K562 (cell line): ENCODE data around the gene UBXN6. TPM values are rescaled to one million over a fixed set of nuclear protein-coding genes. Genes with fewer than 3 reads are reported as not detected.

Experiments
- ATAC-seq: fragments of 200-7000 bp; cut with Tn5 transposase; 3 replicates; pipeline ENCODE4 v1.9.1; 2020; ENCODE audit warnings: moderate library complexity
- BruUV-seq: library from RNA; stranded (reverse); fragments of 400-500 nt; replicated peaks from 2 replicates; lab custom pipeline; 2021; lab: Mats Ljungman, UMichigan
- CTCF ChIA-PET: fragments of 300-600 bp; formaldehyde crosslinking; extraction: SDS; loops from one replicate; lab custom pipeline; 2021; ENCODE audit warnings: low intra/inter-chr PET ratio; lab: Yijun Ruan, JAX
- POLR2A ChIA-PET: fragments of 300-600, 350-650 bp; sonication (Branson Sonifier 250); formaldehyde crosslinking; extraction: SDS; loops from one replicate; lab custom pipeline; 2021; ENCODE audit warnings: antibody characterized with exemption, inconsistent platforms; lab: Yijun Ruan, JAX
- DNase-seq, 4 experiments: peaks; one replicate each; pipeline versions ENCODE4 v3.0.0 to v3.0.0-alpha.2; 2011 to 2018; ENCODE audit warnings: low spot score in 3 of 4, mixed read lengths in 3 of 4; ENCODE audit errors: extremely low read depth in 1 of 4
- FAIRE-seq: peaks from 2 replicates; lab custom pipeline; 2011; peaks lifted over from hg19 to GRCh38; lab: Jason Lieb, UNC
- H2AFZ ChIP-seq: 2 replicates; pipeline ENCODE4 v1.6.0; 2011; ENCODE audit warnings: low read depth, low read length, control low read depth, inconsistent platforms
- H3K27ac ChIP-seq: fragments of 200-600 bp; 3 replicates; pipeline ENCODE4 v1.8.0; 2011; ENCODE audit warnings: low read depth, mild to moderate bottlenecking, control low read depth, inconsistent platforms, low read length, moderate library complexity, mixed read lengths; ENCODE audit errors: extremely low read depth
- H3K27me3 ChIP-seq, 2 experiments: fragments of 300-600 bp in 1 of 2; 2 replicates in 1 of 2; 3 replicates in 1 of 2; pipeline versions ENCODE4 v1.6.0 to v1.8.0; 2011; ENCODE audit warnings: inconsistent platforms in 2 of 2, low read length in 2 of 2, mild to moderate bottlenecking in 1 of 2, mixed read lengths in 1 of 2, moderate library complexity in 1 of 2; ENCODE audit not compliant: control insufficient read depth in 2 of 2, insufficient read depth in 2 of 2
- H3K36me3 ChIP-seq: fragments of 300-600 bp; 3 replicates; pipeline ENCODE4 v1.8.0; 2011; ENCODE audit warnings: mild to moderate bottlenecking, low read length, inconsistent platforms; ENCODE audit not compliant: control insufficient read depth, insufficient read depth
- H3K4me1 ChIP-seq, 2 experiments: fragments of 200-600 bp in 1 of 2; replicated peaks in 1 of 2; 2 replicates in 1 of 2; 3 replicates in 1 of 2; pipeline versions ENCODE4 v1.5.1 to v1.8.0; 2011; ENCODE audit warnings: inconsistent platforms in 2 of 2, low read length in 2 of 2, mild to moderate bottlenecking in 1 of 2, mixed read lengths in 1 of 2, moderate library complexity in 1 of 2; ENCODE audit not compliant: control insufficient read depth in 2 of 2, insufficient read depth in 2 of 2
- H3K4me2 ChIP-seq: 2 replicates; pipeline ENCODE4 v1.6.1; 2011; ENCODE audit warnings: low read length, control low read depth, inconsistent platforms, mixed read lengths; ENCODE audit not compliant: insufficient read depth
- H3K4me3 ChIP-seq: fragments of 200-600 bp; sonication (generic), shearing (Covaris generic); 2 replicates; pipeline ENCODE4 v1.5.1; 2016; ENCODE audit warnings: control low read depth, inconsistent platforms
- H3K79me2 ChIP-seq: fragments of 200-600 bp; 3 replicates; pipeline ENCODE4 v1.8.0; 2011; ENCODE audit warnings: low read length, inconsistent platforms; ENCODE audit not compliant: control insufficient read depth, insufficient read depth
- H3K9ac ChIP-seq, 2 experiments: 2 replicates each; pipeline versions ENCODE4 v1.6.0 to v1.6.1; 2011; ENCODE audit warnings: low read depth in 2 of 2, low read length in 2 of 2, control low read depth in 1 of 2, inconsistent platforms in 1 of 2, mild to moderate bottlenecking in 1 of 2, mixed read lengths in 1 of 2; ENCODE audit not compliant: insufficient read depth in 1 of 2
- H3K9me1 ChIP-seq: one replicate; pipeline ENCODE4 v1.6.0; 2011; ENCODE audit warnings: inconsistent platforms, mild to moderate bottlenecking, low read length, moderate library complexity; ENCODE audit not compliant: control insufficient read depth, insufficient read depth
- H3K9me3 ChIP-seq: replicated peaks from 2 replicates; pipeline ENCODE4 v1.5.1; 2011; ENCODE audit warnings: low read depth, low read length, inconsistent platforms; ENCODE audit not compliant: control insufficient read depth, insufficient read depth
- H4K20me1 ChIP-seq: replicated peaks from 2 replicates; pipeline ENCODE4 v1.6.1; 2011; ENCODE audit warnings: low read length, inconsistent platforms, mixed read lengths; ENCODE audit not compliant: control insufficient read depth, insufficient read depth
- CC2D1A ChIP-seq: fragments of 450-650 bp; IDR thresholded peaks from 2 replicates; pipeline ENCODE4 v1.6.1; 2017; ENCODE audit warnings: mild to moderate bottlenecking
- EWSR1 ChIP-seq: fragments of 450-650 bp; IDR thresholded peaks from 2 replicates; pipeline ENCODE4 v1.6.1; 2018; ENCODE audit warnings: borderline replicate concordance, mild to moderate bottlenecking, low read depth, moderate library complexity; ENCODE audit not compliant: partially characterized antibody
- HSF4 ChIP-seq: fragments of 250-450 bp; sonication (Bioruptor Pico); IDR thresholded peaks from 2 replicates; pipeline ENCODE4 v2.1.2; 2022; ENCODE audit warnings: mild to moderate bottlenecking, moderate library complexity, borderline replicate concordance
- MEF2D ChIP-seq: conservative IDR thresholded peaks from 2 replicates; pipeline ENCODE4 v1.6.1; 2016; ENCODE audit warnings: low read depth, missing genetic modification characterization, missing compliant biosample characterization
- SMC3 ChIP-seq: conservative IDR thresholded peaks from 2 replicates; pipeline ENCODE4 v1.6.1; 2011; ENCODE audit warnings: low read depth, low read length, improper control_type of control experiment; ENCODE audit not compliant: insufficient read depth
- ZNF778 ChIP-seq: fragments of 450-650 bp; formaldehyde crosslinking; IDR thresholded peaks from 2 replicates; pipeline ENCODE4 v1.4.0; 2020; ENCODE audit warnings: mild to moderate bottlenecking, moderate library complexity
- WGBS: fragments of 100-300 bp; shearing (Covaris generic); methylation state at CpG from one replicate; pipeline ENCODE4 v1.1.6; 2016; ENCODE audit warnings: low coverage, mixed read lengths; ENCODE audit not compliant: insufficient coverage; ENCODE audit errors: missing lambda C conversion rate; 5-methylcytosine and 5-hydroxymethylcytosine counted together
- in situ Hi-C: fragments of 300-500 bp; cut with MboI; formaldehyde crosslinking; loops from 4 replicates; pipeline ENCODE4 v1.15.0; 2018; ENCODE audit warnings: inconsistent platforms, mixed read lengths
- intact Hi-C: fragments of 100-400 bp; cut with micrococcal nuclease; formaldehyde crosslinking; loops from 2 replicates; pipeline ENCODE4 v1.14.2; 2022
- polyA plus RNA-seq, 8 experiments: library from polyadenylated mRNA; depleted of rRNA in 4 of 8; stranded (reverse) in 5 of 8; unstranded in 3 of 8; fragments of >200 nt; fragmentation: Nextera tagmentation in 2 of 8; fragmentation: Illumina TruSeq in 1 of 8; extraction: Ambion mirVana in 2 of 8; extraction: Trizol in 1 of 8; gene quantifications; 2 replicates each; pipeline versions ENCODE4 v1.2.1 to v1.2.3, GENCODE V29; 2011 to 2014; ENCODE audit warnings: inconsistent platforms in 1 of 8, missing spikeins in 1 of 8
- total RNA-seq, 7 experiments: library from RNA; depleted of rRNA in 6 of 7; stranded (reverse); fragments of >200 nt in 6 of 7; fragmentation: Illumina TruSeq in 2 of 7; extraction: Trizol in 2 of 7; gene quantifications; 2 replicates each; pipeline versions ENCODE4 v1.2.1 to v1.2.3, GENCODE V29; 2011 to 2021; ENCODE audit warnings: low replicate concordance in 1 of 7
- TF ChIP-seq, protein P1 (sequence below): fragments of 450-650 bp; IDR thresholded peaks from 2 replicates; pipeline ENCODE4 v1.6.1; 2016; ENCODE audit warnings: antibody characterized with exemption
- TF ChIP-seq, protein P2 (sequence below): sonication (generic); formaldehyde crosslinking; IDR thresholded peaks from 2 replicates; pipeline ENCODE4 v1.8.0; 2023; ENCODE audit warnings: mild to moderate bottlenecking, missing genetic modification reagents

The UBXN6 gene
- total and polyA plus RNA-seq, 9 of the 15 experiments (the other 6 are each of a cell fraction or from before 2014, with no cell fraction given), result 0.48 to 90.2 (median 29.5) TPM

DNA sequence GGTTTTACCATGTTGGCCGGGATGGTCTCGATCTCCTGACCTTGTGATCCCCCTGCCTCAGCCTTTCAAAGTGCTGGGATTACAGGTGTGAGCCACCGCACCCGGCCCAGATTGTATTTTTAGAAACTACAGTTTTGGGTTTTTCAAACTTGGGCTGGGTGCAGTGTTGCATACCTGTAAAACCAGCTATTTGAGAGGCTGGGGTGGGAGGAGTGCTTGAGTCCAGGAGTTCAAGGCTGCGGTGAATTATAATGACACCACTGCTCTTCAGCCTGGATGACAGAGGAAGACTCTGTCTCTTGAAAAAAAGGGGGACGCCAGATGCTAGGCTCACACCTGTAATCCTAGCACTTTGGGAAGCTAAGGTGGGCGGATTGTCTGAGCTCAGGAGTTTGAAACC is 51.0 kb downstream of the UBXN6 start:
- WGBS, result 92% methylated on average over 7 of the region's 7 CpGs
- DNase-seq (no peak), FAIRE-seq (no peak), ATAC-seq (no peak)
- no peaks in the 10 kb centered on the region for H3K9me3 ChIP-seq
- no peak overlapping the region for H3K27ac ChIP-seq
- peaks cover 94% of the 10 kb centered on the region for H3K79me2 ChIP-seq
- TF ChIP-seq CC2D1A, result no peak
- no peak for TF ChIP-seq EWSR1
- TF ChIP-seq, protein P1, sequence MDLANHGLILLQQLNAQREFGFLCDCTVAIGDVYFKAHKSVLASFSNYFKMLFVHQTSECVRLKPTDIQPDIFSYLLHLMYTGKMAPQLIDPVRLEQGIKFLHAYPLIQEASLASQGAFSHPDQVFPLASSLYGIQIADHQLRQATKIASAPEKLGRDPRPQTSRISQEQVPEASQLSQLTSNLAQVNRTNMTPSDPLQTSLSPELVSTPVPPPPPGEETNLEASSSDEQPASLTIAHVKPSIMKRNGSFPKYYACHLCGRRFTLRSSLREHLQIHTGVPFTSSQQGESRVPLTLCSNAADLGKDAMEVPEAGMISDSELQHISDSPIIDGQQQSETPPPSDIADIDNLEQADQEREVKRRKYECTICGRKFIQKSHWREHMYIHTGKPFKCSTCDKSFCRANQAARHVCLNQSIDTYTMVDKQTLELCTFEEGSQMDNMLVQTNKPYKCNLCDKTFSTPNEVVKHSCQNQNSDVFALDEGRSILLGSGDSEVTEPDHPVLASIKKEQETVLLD, result no peak
- TF ChIP-seq SMC3, result no peak
- TF ChIP-seq, protein P2, sequence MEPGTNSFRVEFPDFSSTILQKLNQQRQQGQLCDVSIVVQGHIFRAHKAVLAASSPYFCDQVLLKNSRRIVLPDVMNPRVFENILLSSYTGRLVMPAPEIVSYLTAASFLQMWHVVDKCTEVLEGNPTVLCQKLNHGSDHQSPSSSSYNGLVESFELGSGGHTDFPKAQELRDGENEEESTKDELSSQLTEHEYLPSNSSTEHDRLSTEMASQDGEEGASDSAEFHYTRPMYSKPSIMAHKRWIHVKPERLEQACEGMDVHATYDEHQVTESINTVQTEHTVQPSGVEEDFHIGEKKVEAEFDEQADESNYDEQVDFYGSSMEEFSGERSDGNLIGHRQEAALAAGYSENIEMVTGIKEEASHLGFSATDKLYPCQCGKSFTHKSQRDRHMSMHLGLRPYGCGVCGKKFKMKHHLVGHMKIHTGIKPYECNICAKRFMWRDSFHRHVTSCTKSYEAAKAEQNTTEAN, result no peak
- TF ChIP-seq ZNF778 (CRISPR knock-in tag), result no peak
- no peak for TF ChIP-seq MEF2D
- no peak for TF ChIP-seq HSF4 (CRISPR knock-in tag)
- CTCF ChIA-PET, result no interaction called here
- no peak overlapping the region for H3K4me2 ChIP-seq
- no peaks in the 10 kb centered on the region for H3K27me3 ChIP-seq
- intact Hi-C loops, result no loop called here
- POLR2A ChIA-PET, result interaction anchor here (0.6 to 3.4 kb wide), 4 partner anchors 8 to 21 kb away, joined by 3 to 24 read pairs (median 4); no protein-coding TSS in a partner anchor
- in situ Hi-C loops, result no loop called here
- H2AFZ ChIP-seq, result no peak overlapping the region
- H3K9ac ChIP-seq, result no peak overlapping the region; a peak in 1 of 4 replicates
- peaks cover 24% of the 10 kb centered on the region; the same call in 1 of the 2 replicates for H4K20me1 ChIP-seq
- no peaks in the 10 kb centered on the region for H3K9me1 ChIP-seq
- no TSS peak for BruUV-seq
- H3K36me3 ChIP-seq, result peaks cover 68% of the 10 kb centered on the region
- H3K4me1 ChIP-seq, result peaks cover 6 to 10% of the 10 kb centered on the region in 2 experiments; a peak in 3 of 5 replicates
- H3K4me3 ChIP-seq, result no peak overlapping the region
